GM10266 (cell line): ENCODE measurements around the gene ITGA6.

Experiments used
- DNase-seq: peaks from one replicate; pipeline ENCODE4 v3.0.0; 2012; ENCODE audit errors: extremely low spot score
- TF ChIP-seq, protein P1 (sequence below): IDR thresholded peaks from 2 replicates; pipeline ENCODE4 v1.5.1; 2012; ENCODE audit warnings: mild to moderate bottlenecking, low read depth; ENCODE audit not compliant: control insufficient read depth, insufficient read depth; ENCODE audit errors: missing control alignments

ITGA6 gene

GRCh38 chr2:172460780-172461201, 33.4 kb downstream of the ITGA6 start:
- TF ChIP-seq, protein P1, sequence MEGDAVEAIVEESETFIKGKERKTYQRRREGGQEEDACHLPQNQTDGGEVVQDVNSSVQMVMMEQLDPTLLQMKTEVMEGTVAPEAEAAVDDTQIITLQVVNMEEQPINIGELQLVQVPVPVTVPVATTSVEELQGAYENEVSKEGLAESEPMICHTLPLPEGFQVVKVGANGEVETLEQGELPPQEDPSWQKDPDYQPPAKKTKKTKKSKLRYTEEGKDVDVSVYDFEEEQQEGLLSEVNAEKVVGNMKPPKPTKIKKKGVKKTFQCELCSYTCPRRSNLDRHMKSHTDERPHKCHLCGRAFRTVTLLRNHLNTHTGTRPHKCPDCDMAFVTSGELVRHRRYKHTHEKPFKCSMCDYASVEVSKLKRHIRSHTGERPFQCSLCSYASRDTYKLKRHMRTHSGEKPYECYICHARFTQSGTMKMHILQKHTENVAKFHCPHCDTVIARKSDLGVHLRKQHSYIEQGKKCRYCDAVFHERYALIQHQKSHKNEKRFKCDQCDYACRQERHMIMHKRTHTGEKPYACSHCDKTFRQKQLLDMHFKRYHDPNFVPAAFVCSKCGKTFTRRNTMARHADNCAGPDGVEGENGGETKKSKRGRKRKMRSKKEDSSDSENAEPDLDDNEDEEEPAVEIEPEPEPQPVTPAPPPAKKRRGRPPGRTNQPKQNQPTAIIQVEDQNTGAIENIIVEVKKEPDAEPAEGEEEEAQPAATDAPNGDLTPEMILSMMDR = no peak
- DNase-seq = no peak

GRCh38 chr2:172461591-172462372, 34.4 kb downstream of the ITGA6 start:
- peak; percentile 41 for DNase-seq
- TF ChIP-seq, protein P1 = peak; percentile 87

DNA sequence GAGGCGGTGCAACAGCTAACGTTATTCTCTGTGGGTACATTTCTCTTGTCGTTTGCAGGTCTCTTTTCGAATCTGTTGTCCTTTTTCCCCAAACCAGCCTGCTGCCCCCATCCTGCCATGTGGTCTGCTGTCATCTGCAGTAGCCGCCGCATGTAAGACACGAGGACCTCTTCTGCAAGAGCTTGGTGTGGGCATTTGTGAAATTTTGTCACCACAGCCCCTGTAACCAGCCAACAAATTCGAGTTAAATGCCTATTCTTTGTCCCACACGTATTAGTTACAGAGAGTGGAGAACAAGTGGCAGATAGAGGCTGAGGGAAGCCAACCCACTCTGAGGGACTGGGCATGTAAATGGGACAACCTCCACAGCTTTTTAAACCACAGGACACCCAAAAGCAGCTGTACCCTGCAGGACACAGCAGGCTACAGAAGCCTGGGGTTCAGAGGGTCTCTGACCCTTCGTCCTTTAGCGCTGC, 35.0 kb downstream of the ITGA6 start:
- TF ChIP-seq, protein P1 = no peak

DNA sequence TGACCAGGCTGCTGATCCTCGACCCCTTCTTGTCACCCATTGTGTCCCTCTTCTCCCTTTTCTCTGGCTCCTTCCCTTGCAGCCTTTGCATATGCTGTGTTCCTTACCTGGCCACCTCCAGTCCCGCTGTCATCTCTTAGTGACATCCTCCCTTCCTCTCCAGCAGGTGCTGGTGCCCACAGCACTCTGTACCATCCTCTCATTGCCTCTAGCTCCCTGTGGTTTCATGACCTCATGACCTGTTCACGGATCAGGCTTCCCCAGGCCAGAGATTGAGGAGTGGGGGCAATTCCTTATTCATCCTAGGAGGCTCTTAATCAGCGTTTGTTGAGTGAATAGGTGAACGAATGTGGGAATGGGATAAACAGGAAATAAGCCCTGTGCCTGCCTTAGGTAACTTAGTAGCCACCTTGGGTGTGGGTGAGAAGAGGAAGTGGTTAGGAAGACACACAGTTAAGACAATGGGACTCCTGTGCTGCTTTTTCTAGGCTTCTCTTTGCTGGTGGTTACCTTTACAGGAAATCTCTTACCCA, 35.5 kb downstream of the ITGA6 start:
- no peak for DNase-seq
- TF ChIP-seq, protein P1 = no peak

More for the DNA sequence above, 35.0 kb downstream of the ITGA6 start:
- no peak for DNase-seq

GRCh38 chr2:172464400-172465129, 37.2 kb downstream of the ITGA6 start:
- no peak for DNase-seq
- TF ChIP-seq, protein P1 = no peak

DNA sequence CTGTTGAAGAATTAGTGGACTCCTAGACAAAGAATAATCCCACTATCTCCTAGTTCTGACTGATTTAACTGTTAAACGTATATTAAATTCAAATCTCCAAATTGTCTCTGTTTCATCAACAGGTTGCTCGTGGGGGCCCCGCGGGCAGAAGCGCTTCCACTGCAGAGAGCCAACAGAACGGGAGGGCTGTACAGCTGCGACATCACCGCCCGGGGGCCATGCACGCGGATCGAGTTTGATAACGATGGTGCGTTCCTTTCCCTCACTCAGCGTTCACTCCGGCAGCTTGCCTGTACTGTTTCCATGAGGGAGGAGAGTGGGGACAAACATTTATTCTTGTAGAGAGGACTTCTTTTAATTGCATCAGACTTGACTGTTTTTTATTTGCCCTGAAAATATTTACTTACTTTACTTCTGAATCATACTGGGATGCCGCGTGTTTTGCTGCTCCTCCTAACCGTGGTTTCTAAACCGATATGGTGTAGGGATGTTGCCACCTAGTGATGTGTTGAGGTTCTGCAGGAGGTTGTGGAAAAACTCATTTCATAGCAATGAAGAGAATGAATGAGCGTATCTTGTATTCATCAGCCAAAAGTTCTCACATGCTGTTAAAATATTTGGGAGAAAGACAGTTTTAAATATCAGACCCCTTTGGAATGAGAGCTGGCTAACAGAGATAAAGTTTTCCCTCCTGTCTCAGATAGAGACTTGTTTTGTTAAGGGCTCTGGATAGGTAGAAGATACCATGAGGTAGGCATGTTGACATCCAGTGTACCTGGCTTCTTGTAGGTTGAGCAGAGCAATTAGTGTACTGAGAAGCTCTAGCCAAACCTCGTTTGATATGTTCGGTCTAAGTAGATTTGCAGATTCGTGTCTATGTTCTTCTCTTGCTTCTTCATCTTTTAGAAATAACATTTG, 38.3 kb downstream of the ITGA6 start:
- DNase-seq = peak; percentile 53
- TF ChIP-seq, protein P1 = peak; percentile 82
